GM18499 (cell line): ENCODE measurements around the gene ALLC.
"Not testable (repeated sequence)": the region's sequence is repeated elsewhere in the genome, so short reads cannot be mapped to it uniquely, and the experiment has no call there.

Experiments
- ATAC-seq: cut with Tn5 transposase; IDR thresholded peaks from one replicate; pipeline ENCODE4 v1.9.1; 2021; ENCODE audit warnings: moderate number of reproducible peaks; ENCODE audit not compliant: insufficient read depth, unreplicated experiment

Gene ALLC

DNA sequence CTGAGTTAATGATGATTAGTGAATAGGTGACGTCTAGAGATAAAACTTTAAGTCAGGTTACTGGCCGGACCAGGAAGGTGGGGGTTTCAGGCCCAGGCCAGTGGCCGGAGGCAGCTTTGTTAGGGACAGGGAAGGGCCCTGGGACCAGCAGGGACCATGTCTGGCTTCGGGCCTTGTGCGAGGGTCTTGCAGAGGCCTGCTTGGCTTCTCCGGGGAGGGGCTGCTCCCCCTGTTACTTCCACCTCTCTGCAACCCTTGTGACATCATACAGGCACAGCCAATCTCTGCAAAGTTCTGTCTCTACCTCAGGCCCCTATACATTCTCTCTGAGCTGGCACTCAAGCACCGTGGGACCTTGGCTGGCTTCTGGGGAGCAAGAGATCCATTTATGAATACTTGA lies at the start of gene ALLC:
TSS of gene ALLC (plus strand) at position 320 of the 400 bp plus-strand sequence. CDS start 12,958 bp downstream, outside the sequence.
- no peak for ATAC-seq

DNA sequence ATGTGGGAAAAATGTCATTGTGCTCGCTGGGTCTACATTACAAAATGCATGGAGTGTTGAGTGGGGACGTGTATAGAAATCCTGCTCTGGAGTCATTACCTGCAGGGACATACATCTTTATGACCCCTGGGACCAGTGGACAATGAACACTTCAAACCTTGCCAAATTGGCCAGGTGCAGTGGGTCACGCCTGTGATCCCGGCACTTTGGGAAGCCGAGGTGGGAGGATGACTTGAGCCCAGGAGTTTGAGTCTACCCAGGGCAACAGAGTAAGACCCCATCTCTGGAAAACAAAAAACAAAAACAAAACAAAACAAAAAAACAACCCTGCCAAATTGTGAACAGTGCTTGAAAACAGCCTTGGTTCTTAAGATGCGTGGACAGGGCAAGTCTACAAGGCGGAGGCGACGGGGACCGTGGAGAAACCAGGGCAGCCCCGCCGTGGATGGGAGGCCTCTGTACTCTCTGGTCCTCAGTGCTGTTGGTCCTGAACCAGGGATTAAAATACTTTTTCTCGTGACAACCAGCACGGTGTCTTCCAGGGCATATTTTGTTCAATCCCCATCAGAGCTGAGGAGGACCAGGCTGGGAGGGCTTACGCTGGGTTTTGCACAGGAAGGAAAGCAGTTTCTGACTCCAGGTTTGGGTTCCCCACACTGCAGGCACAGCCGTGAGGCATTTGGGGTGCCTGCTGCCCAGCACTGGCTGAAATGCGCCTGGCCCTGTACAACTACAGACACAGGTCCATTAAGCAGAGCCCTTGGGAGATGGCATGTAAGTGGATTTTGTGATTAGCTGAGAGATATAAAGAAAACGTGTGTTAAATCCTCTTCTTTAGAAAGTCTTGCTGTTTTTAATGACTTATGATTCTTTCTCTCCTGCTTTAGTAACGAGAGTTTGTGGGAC lies 49.4 kb upstream of the ALLC start:
- no peak for ATAC-seq

DNA sequence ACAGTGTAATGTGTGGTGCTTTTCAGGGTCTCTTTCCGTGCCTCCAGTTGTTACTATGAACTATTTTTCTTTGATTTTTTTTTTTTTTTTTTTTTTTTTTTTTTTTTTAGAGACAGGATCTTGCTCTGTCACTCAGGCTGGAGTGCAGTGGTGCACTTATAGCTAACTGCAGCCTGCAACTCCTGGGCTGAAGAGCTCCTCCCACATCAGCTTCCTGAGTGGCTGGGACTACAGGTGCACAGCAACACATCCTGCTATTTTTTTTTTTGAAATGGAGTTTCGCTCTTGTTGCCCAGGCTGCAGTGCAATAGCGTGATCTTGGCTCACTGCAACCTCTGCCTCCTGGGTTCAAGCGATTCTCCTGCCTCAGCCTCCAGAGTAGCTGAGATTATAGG lies 48.7 kb upstream of the ALLC start:
- not testable (repeated sequence) for ATAC-seq

DNA sequence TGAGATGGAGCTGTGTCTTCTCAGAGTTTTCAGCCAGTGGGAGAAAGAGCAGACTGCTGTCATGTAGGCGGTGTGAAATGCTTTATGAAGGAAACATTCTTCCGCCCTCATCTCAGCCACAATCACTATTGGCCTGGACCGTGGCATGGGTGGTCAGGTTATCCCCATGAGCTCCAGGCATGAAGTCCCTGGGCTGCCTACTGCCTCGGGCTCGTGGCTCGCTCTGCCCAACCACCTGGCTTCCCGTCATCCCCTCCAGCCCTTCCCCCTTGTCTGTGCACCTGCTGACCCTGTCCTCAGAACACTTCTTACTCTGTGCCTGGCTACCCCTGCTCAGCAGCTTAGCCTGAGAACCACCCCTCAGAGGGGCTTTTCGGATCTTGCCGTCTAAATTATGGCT lies 47.6 kb upstream of the ALLC start:
- ATAC-seq = no peak

DNA sequence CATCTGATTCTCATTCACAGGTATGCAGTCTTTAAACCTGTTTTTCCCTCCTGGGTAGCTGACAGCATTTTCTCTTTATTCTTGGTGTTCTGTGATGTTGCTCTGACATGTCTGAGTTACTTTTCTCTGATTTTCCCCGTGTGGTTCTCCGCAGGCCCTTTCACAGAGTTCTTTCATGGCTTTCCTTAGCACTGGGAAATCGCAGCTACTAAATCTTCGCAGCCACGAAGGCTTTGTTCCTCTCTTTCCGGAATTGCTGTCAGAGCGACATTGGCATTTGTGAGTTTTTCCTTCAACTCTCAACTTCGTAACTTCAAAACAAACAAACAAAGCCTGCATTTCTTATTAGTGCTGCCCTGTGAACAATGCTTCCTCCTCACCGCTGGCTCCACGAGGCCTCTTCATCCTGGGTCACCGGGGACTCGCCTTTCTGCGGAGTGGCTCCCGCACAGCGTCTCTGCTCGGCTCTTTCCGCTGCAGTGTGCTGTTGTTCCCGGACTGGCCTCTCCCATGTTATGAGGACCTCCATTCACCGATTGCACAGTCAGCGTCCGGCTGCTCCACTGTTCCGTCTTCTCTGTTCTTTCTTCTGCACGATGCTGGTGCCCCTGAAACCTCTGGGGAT lies 47.0 kb upstream of the ALLC start:
- no peak for ATAC-seq

DNA sequence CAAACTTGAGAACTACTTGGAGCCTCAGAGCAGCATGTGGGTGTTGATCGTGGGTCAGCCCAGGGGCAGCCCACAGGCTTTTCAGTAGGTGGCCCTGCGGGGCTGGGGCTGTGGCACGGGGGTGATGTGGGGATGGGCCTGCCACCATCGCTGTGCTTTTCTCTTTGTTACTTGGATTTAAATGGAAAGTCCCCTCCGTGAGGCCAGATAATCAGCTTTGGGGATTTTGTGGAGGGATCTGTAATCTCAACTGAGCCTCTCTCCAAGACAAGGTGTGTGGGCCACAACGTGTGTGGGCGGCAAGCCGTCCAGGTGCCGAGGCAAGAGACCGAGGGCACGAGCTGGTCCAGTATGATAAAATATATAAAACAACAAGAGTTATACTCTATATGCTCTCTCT lies 46.4 kb upstream of the ALLC start:
- ATAC-seq = no peak

DNA sequence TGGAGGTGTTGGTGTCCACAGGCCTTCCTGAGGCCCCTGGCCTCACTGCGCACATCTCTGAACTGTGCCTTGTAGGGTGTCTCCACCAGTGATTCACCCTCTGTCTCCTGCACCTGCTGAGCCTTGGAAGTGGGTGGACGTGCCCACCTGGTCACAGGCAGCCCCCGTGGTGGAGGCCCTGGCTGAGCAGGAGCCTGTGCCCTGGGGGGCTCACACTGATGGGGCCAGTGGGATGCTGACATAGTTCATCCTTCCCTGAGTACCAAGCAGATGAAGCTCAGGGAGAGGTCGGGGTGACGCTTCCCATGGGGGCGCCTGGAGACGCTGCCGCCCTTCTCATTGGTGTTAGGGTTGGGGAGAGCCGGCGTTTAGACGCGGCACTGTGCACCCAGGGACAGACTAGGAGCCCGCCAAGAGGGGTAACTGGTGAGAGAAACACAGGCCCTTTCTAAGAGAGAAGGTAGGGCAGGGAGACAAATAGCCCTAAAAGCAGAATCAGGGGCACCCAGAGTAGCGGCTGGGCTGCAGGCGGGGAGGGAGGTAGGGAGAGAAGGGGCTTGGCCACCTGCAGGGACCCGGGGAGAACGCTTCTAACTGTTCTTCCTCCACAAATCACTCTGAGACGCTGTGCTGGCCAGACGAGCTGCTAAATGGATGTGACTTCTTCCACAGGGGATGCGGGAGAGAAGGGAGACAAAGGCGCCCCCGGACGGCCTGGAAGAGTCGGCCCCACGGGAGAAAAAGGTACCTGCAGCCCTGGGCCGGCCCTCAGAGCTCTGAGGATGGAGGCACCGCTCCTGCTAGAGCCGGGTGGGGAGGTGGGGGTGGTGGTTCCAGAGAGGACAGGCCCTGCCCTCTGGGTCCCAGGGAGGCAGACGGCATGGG lies 45.1 kb upstream of the ALLC start:
- no peak for ATAC-seq

DNA sequence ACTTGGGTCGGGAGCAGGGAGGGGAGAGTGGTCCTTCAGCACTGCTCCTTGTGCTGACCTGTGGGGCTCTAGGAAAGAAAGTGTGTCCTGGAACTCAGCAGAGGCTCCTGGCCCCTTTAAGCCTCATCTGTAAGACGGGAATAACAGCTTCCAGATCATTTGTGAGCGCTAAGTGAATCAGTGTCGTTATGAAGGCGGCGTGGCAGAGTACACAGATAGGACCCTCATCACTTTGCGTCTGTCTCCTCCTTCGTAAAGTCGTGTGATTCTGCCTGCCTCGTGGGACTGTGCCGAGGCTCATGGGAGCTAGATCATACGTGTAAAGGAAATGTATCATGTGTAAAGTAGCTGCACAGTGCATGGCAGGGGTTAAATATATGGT lies 44.5 kb upstream of the ALLC start:
- no peak for ATAC-seq

DNA sequence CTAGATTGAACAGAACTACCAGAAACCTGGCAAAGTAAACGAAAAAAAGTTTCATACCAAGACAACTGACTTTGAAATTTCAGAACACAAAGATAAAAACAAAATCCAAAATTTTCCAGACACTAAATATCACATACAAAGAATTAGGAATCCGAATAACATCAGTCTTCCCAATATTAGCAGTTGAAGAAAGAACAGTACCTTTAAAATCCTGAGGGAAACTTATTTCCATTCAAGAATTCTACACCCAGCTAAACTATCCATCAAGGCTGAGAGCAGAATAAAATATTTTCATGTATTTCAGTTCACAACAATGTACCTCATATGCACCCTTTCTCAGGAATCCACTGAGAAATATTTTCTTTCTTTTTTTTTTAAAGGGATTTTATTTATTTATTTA lies 43.3 kb upstream of the ALLC start:
- ATAC-seq = not testable (repeated sequence)

DNA sequence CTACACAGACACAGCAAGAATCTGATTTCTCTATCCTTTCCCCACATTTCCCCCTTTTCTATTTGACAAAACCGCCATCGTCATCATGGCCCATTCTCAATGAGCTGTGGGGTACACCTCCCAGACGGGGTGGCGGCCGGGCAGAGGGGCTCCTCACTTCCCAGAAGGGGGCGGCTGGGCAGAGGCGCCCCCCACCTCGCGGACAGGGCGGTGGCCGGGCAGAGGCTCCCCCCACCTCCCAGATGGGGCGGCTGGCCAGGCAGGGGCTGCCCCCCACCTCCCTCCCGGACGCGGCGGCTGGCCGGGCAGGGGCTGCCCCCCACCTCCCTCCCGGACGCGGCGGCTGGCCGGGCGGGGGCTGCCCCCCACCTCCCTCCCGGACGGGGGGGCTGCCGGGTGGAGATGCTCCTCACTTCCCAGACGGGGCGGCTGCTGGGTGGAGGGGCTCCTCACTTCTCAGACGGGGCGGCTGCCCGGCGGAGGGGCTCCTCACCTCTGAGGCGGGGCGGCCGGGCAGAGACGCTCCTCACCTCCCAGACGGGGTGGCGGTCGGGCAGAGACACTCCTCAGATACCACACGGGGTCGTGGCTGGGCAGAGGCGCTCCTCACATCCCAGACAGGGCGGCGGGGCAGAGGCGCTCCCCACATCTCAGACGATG lies 42.3 kb upstream of the ALLC start:
- not testable (repeated sequence) for ATAC-seq

DNA sequence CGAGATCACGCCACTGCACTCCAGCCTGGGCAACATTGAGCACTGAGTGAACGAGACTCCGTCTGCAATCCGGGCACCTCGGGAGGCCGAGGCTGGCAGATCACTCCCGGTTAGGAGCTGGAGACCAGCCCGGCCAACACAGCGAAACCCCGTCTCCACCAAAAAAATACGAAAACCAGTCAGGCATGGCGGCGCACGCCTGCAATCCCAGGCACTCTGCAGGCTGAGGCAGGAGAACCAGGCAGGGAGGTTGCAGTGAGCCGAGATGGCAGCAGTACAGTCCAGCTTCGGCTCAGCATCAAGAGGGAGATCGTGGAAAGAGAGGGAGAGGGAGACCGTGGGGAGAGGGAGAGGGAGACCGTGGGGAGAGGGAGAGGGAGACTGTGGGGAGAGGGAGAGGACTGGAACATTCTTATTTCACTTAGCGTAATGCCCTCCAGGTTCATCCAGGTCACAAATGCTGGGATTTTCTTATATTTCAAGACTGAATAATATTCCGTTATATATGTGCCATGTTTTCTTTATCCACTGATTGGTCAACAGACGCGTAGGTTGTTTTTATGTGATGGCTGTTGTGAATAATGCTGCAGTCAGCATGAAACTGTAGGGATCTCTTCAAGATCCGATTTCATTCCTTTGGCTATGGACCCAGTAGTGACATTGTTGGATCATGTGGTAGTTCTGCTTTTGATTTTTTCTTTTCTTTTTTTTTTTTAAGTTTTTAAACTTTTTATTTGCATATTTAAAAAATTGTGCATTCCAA lies 41.4 kb upstream of the ALLC start:
- not testable (repeated sequence) for ATAC-seq

DNA sequence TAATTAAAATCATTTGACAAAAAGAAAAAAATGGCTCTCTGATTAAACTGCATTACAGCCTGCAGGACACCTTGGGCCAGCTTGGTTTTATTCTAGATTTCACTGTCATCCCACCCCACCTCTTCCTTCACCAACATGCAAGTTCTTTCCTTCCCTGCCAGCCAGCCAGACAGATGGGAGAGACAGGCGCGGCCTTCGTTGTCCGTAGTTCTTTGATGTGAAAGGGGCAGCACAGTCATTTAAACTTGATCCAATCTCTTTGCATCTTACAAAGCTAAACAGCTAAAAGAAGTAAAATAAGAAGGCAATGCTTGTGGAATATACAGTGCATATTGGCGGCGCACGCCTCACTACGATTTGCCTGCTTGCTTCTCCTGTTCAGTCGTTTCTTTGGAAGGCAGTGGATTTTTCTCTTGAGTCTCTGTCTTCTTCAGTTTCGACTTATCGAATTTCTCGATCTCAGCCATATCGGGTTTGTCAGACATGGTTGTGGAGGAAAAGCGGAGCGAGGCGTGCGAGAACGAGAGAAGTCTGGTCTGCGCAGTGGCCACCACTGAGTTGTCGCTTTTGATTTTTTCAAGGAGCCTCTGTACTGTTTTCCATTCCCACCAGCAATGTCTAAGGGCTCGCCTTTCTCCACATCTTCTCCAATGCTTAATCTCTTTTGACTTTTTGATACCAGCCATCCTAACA lies 40.7 kb upstream of the ALLC start:
- ATAC-seq = no peak

DNA sequence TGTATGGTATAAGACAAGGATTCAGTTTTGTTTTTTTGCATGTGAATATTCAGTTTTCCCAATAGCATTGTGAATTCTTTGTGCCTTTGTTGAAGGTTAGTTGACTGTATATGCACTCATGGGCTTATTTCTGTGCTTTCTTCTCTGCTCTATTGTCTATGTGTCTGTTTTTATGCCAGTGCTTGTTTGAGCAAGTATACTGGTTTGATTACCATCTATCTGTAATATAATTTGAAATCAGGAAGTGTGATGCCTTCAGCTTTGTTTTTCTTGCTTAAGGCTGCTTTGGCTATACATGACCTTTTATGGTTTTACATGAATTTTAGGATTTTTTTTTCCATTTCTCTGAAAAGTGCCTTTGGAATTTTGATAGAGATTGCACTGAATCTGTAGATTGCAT lies 39.6 kb upstream of the ALLC start:
- no peak for ATAC-seq

DNA sequence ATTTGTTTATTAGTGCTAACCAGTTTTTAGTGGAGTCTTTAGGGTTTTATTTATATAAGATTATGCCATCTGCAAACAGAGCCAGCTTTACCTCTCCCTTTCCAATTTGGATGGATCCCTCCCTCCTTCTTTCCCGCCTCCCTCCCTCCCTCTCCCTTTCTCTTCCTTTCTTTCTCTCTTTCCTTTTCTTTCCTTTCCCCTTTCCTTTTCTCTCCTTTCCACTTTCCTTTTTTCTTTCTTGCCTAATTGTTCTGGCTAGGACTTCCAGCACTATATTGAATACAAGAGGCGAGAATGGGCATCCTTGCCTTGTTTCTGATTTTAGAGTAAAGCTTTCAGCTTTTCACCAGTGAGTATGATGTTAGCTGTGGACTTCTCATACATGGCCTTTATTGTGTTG lies 39.0 kb upstream of the ALLC start:
- ATAC-seq = no peak

DNA sequence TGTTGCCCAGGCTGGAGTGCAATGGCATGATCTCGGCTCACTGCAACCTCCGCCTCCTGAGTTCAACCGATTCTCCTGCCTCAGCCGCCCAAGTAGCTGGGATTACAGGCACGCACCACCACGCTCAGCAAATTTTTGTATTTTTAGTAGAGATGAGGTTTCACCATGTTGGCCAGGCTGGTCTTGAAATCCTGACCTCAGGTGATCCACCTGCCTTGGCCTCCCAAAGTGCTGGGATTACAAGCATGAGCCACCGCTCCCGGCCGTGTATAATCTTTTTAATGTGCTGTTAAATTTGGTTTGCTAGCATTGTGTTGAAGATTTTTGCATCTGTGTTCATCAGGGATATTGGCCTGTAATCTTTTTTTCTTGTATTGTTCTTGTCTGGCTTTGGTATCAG lies 38.3 kb upstream of the ALLC start:
- not testable (repeated sequence) for ATAC-seq

DNA sequence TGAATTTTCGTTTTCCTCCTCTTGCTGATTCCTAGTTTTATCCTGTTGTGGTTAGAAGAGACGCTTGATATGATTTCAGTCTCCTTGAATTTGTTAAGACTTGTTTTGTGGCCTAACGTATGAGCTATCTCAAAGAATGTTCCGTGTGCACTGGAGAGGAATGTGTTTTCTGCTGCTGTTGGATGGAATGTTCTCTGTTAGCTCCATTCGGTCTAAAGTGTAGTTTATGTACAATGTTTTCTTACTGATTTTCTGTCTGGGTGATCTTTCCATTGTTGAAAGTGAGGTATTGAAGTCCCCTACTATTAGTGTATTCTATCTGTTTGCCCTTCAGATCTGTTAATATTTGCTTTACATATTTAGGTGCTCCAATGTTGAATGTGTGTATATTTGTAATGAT lies 37.2 kb upstream of the ALLC start:
- no peak for ATAC-seq

DNA sequence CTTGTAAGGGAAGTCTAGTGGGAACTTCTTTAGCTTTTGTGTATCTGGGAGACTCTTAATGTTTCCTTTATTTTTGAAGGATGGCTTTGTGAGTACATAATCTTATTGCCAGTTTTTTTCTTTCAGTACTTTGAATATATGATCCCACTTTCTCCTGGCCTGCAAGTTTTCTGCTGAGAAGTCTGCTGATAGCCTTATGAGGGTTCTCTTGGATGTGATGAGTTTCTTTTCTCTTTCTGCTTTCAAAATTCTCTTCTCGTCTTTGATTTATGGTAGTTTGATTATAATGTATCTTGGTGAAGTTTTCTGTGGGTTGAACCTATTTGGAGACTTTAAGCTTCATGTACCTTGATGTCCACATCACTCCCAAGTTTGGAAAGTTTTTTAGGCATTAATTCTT lies 35.0 kb upstream of the ALLC start:
- no peak for ATAC-seq

DNA sequence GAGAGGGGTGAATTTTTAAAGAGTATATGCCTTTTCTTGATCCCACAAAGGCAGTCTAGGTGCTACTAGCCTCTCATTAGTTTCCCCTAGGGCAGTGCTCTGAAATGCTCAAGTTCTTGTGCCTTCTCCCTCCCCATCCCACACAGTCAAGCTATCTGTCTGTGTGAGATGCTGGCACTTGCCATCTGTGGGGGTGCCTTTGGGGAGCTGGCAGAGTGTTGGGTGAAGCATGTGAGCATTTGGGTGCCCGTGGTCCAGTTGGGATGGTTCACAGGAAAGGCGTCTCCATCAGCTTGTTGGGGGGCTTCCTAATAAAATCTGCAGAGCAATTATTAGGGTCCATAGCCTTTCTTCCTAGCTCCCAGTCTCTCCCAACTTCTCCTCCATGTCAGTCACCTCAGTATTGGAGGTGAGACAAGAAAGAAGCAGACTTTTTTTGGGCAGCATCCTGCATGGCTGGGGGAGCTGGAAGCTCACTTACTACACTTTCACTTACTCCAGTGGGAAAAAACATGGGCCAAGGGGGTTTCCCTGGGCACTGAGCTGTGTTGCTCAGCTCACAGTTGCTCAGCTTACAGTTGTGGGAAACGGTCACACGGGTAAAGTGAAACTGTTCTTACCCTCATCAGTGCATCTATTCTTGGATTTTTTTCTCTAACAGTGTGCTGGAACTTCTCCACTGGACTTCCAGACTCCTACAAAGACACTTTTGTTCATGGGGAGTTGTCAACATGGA lies 33.8 kb upstream of the ALLC start:
- ATAC-seq = peak; percentile 49
